Brain microvascular endothelial cell (primary cell): ENCODE results near the gene TBC1D16.
"Not testable (repeated sequence)": the region's sequence is repeated elsewhere in the genome, so short reads cannot be mapped to it uniquely, and the experiment has no call there.

ENCODE experiments used
- DNase-seq: peaks from one replicate; pipeline ENCODE4 v3.0.0-alpha.2; 2020
- H3K27ac ChIP-seq: fragments of 250-450 bp; sonication (Bioruptor Pico); 2 replicates; pipeline ENCODE4 v1.5.1; 2020; ENCODE audit warnings: mild to moderate bottlenecking, moderate library complexity
- H3K27me3 ChIP-seq: fragments of 250-450 bp; sonication (Bioruptor Pico); replicated peaks from 2 replicates; pipeline ENCODE4 v1.5.1; 2020; ENCODE audit warnings: mild to moderate bottlenecking
- H3K36me3 ChIP-seq: fragments of 250-450 bp; sonication (Bioruptor Pico); replicated peaks from 2 replicates; pipeline ENCODE4 v1.5.1; 2020; ENCODE audit warnings: mild to moderate bottlenecking
- H3K4me3 ChIP-seq: 2 replicates; pipeline ENCODE4 v1.5.1; 2011; ENCODE audit warnings: low read depth, mild to moderate bottlenecking, control low read depth, low read length, moderate library complexity
- in situ Hi-C: cut with HindIII; loops from 2 replicates; pipeline ENCODE4 v1.10.0; 2017; ENCODE audit warnings: low sequenced_read_pairs, low pct_ligation_motif_present
- TF ChIP-seq, protein P1 (sequence below): IDR thresholded peaks from 2 replicates; pipeline ENCODE4 v1.5.1; 2011; ENCODE audit warnings: low read depth, mild to moderate bottlenecking, moderate library complexity, low read length, control low read depth, inconsistent platforms; ENCODE audit errors: missing control alignments

TBC1D16 gene

GRCh38 chr17:79971651-79972050 lies 64.0 kb downstream of the TBC1D16 start:
- H3K27me3 ChIP-seq: no peaks in the 10 kb centered on the region
- TF ChIP-seq, protein P1, sequence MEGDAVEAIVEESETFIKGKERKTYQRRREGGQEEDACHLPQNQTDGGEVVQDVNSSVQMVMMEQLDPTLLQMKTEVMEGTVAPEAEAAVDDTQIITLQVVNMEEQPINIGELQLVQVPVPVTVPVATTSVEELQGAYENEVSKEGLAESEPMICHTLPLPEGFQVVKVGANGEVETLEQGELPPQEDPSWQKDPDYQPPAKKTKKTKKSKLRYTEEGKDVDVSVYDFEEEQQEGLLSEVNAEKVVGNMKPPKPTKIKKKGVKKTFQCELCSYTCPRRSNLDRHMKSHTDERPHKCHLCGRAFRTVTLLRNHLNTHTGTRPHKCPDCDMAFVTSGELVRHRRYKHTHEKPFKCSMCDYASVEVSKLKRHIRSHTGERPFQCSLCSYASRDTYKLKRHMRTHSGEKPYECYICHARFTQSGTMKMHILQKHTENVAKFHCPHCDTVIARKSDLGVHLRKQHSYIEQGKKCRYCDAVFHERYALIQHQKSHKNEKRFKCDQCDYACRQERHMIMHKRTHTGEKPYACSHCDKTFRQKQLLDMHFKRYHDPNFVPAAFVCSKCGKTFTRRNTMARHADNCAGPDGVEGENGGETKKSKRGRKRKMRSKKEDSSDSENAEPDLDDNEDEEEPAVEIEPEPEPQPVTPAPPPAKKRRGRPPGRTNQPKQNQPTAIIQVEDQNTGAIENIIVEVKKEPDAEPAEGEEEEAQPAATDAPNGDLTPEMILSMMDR: no peak
- H3K27ac ChIP-seq: no peak overlapping the region
- in situ Hi-C loops: no loop called here
- H3K36me3 ChIP-seq: peaks cover 4% of the 10 kb centered on the region
- DNase-seq: no peak
- H3K4me3 ChIP-seq: no peak overlapping the region

DNA sequence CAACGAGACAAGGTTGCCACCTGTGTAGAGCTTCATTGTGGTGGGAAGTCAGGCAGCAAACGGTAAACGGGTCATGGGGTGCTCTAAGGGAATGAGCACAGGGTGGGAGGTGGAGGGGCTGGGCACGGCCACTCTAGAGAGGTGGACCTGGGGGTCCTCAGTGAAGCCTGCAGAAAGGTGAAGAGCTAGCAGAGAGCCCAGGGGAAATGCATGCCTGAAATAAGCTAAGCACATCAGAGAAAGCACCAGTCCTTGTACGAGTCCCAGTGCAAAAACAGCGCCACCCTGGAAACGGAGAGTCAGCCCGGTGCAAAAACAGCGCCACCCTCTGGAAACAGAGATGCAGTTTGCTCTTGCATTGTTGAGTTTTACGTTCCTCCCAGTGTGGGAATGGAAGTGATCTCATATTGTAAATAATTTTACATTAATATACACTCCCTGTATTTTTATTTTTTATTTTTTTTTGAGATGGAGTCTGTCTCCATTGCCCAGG lies 65.0 kb downstream of the TBC1D16 start:
- peaks cover 4% of the 10 kb centered on the region for H3K36me3 ChIP-seq
- TF ChIP-seq, protein P1: peak; percentile 70
- no peak overlapping the region for H3K4me3 ChIP-seq
- no peak for DNase-seq
- H3K27me3 ChIP-seq: no peaks in the 10 kb centered on the region
- H3K27ac ChIP-seq: no peak overlapping the region
- in situ Hi-C loops: no loop called here

DNA sequence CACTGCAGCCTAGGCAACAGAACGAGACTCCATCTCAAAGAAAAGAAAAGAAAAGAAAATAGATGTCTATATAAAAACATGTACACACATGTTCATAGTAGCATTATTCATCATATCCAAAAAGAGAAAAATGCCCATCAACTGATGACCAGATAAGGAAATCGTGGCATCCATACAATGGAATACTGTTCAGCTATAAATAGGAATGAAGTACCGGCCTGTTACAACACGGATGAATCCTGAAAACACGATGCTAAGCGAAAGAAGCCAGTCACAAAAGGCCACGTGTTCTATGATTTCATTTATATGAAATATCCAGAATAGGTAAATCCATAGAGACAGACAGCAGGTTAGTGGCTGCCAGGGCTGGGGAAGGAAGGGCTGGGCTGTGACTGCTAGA lies 65.8 kb downstream of the TBC1D16 start:
- in situ Hi-C loops: no loop called here
- TF ChIP-seq, protein P1: no peak
- H3K36me3 ChIP-seq: peaks cover 4% of the 10 kb centered on the region
- H3K27ac ChIP-seq: no peak overlapping the region
- no peak overlapping the region for H3K4me3 ChIP-seq
- no peak for DNase-seq
- H3K27me3 ChIP-seq: no peaks in the 10 kb centered on the region

DNA sequence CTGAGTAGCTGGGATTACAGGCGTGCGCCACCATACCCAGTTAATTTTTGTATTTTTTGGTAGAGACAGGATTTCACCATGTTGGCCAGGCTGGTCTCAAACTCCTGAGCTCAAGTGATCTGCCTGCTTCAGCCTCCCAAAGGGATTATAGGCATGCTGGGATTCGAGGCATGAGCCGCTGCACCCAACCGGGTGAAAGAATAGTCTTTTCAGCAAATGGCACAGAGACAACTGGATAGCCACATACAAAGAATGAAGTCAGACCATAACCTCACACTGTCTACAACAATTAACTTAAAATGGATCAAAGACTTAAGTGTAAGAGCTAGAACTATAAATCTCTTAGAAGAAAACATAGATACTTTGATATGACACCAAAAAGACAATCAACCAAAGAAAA lies 67.6 kb downstream of the TBC1D16 start:
- in situ Hi-C loops: no loop called here
- no peak for DNase-seq

GRCh38 chr17:79966681-79967080 lies 69.0 kb downstream of the TBC1D16 start:
- Histone ChIP-seq H3K4me3 (no peak overlapping the region), H3K36me3 (no peaks in the 10 kb centered on the region), H3K27me3 (no peaks in the 10 kb centered on the region), H3K27ac (no peak overlapping the region)
- DNase-seq: no peak
- in situ Hi-C loops: no loop called here
- TF ChIP-seq, protein P1: no peak

More for the DNA sequence above, 67.6 kb downstream of the TBC1D16 start:
- TF ChIP-seq, protein P1: no peak
- peaks cover 4% of the 10 kb centered on the region for H3K36me3 ChIP-seq
- H3K27me3 ChIP-seq: no peaks in the 10 kb centered on the region
- H3K4me3 ChIP-seq: no peak overlapping the region
- H3K27ac ChIP-seq: no peak overlapping the region

DNA sequence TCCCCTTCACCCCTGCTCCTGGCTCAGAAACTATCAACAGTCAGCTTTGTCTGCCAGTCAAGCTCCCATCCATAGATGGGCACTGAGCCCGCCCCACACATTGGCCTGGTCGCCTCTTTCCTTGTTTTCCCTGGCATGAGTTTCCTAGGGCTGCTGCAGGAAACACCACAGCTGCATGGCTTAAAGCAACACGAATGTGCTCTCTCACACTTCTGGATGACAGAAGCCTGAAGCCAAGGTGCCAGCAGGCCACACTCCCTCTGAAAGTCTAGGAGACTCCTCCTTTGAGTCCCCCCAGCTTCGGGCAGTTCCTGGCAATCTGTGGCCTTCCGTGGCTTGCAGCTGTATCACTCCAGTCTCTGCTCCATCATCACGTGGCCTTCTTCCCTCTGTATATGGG lies 69.9 kb downstream of the TBC1D16 start:
- no peak overlapping the region for H3K4me3 ChIP-seq
- in situ Hi-C loops: no loop called here
- TF ChIP-seq, protein P1: no peak
- H3K36me3 ChIP-seq: no peaks in the 10 kb centered on the region
- H3K27me3 ChIP-seq: no peaks in the 10 kb centered on the region
- DNase-seq: no peak
- H3K27ac ChIP-seq: no peak overlapping the region

- H3K4me3 ChIP-seq, H3K27ac ChIP-seq, H3K27me3 ChIP-seq, H3K36me3 ChIP-seq, in situ Hi-C loops, DNase-seq: not testable (repeated sequence)
Measured at GRCh38 chr17:79962467-79962866, 73.2 kb downstream of the TBC1D16 start.

- in situ Hi-C loops, H3K27ac ChIP-seq, DNase-seq, H3K36me3 ChIP-seq, H3K27me3 ChIP-seq, H3K4me3 ChIP-seq: not testable (repeated sequence)
Measured at GRCh38 chr17:79961567-79961966, 74.1 kb downstream of the TBC1D16 start.
